ENCODE measurements around the gene DPP10. TPM values are rescaled to one million over a fixed set of nuclear protein-coding genes. Genes with fewer than 3 reads are reported as not detected.
"Not testable (repeated sequence)": the region's sequence is repeated elsewhere in the genome, so short reads cannot be mapped to it uniquely, and the experiment has no call there.

Gene DPP10
- total RNA-seq, 1 donor from 2014 or later = 1.1 TPM

DNA sequence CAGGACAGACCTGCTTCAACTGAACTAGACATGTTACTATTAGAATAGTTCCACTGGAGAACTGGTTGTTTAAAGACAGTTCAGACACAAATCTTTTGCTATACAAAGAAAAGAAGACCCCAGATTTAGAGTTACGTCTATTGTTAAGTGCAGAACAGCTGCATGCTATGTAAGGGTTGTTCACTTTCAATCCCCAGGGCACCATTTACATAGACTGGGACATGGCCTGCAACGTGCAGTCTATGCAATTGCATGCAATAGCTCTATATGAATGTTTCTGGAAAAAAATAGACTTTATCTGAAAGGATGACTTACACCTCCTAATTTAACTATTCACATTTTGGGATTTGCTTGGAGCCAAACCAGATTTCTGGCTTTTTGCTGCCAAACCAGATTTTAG is 36.1 kb upstream of the DPP10 start:
- H2AFZ ChIP-seq (ENCODE audit: low read depth, low read length) = no peak overlapping the region
- TF ChIP-seq EZH2 (IDR thresholded peaks at IDR 0.05; ENCODE audit: insufficient read depth, low read length) = no peak
- TF ChIP-seq, protein P1, sequence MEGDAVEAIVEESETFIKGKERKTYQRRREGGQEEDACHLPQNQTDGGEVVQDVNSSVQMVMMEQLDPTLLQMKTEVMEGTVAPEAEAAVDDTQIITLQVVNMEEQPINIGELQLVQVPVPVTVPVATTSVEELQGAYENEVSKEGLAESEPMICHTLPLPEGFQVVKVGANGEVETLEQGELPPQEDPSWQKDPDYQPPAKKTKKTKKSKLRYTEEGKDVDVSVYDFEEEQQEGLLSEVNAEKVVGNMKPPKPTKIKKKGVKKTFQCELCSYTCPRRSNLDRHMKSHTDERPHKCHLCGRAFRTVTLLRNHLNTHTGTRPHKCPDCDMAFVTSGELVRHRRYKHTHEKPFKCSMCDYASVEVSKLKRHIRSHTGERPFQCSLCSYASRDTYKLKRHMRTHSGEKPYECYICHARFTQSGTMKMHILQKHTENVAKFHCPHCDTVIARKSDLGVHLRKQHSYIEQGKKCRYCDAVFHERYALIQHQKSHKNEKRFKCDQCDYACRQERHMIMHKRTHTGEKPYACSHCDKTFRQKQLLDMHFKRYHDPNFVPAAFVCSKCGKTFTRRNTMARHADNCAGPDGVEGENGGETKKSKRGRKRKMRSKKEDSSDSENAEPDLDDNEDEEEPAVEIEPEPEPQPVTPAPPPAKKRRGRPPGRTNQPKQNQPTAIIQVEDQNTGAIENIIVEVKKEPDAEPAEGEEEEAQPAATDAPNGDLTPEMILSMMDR (IDR thresholded peaks at IDR 0.05; ENCODE audit: insufficient read depth, low read depth, low read length) = no peak
- no peak overlapping the region for H3K9ac ChIP-seq (ENCODE audit: low read length)
- no peaks in the 10 kb centered on the region for H3K4me1 ChIP-seq (ENCODE audit: insufficient read depth, low read length)
- no peak overlapping the region for H3K27ac ChIP-seq (ENCODE audit: low read depth, low read length)
- no peaks in the 10 kb centered on the region for H3K4me1 Mint-ChIP-seq (ENCODE audit: low read depth, unreplicated experiment)
- no peaks in the 10 kb centered on the region for H3K36me3 ChIP-seq (ENCODE audit: insufficient read depth, low read length)
- no peaks in the 10 kb centered on the region for H3K27me3 ChIP-seq (ENCODE audit: insufficient read depth, low read length)
- DNase-seq (ENCODE audit: low read depth) (no peak), FAIRE-seq (no peak)
- no peaks in the 10 kb centered on the region for H3K79me2 ChIP-seq (ENCODE audit: insufficient read depth, low read length)
- H3K36me3 Mint-ChIP-seq (ENCODE audit: low read depth, unreplicated experiment) = no peaks in the 10 kb centered on the region
- H3K9me3 ChIP-seq (ENCODE audit: insufficient read depth, low read depth, low read length) = no peaks in the 10 kb centered on the region
- peaks cover 4% of the 10 kb centered on the region for H3K9me3 Mint-ChIP-seq (ENCODE audit: unreplicated experiment)
- H3K4me3 Mint-ChIP-seq (ENCODE audit: unreplicated experiment) = no peak overlapping the region
- H3K4me2 ChIP-seq (ENCODE audit: low read length) = no peak overlapping the region
- no peak overlapping the region for H3K27ac Mint-ChIP-seq (ENCODE audit: unreplicated experiment)
- no peaks in the 10 kb centered on the region for H4K20me1 ChIP-seq (ENCODE audit: insufficient read depth, low read length)
- H3K27me3 Mint-ChIP-seq (ENCODE audit: low read depth, unreplicated experiment) = no peaks in the 10 kb centered on the region
- H3K4me3 ChIP-seq (ENCODE audit: insufficient read depth, low read depth, low read length) = no peak overlapping the region

DNA sequence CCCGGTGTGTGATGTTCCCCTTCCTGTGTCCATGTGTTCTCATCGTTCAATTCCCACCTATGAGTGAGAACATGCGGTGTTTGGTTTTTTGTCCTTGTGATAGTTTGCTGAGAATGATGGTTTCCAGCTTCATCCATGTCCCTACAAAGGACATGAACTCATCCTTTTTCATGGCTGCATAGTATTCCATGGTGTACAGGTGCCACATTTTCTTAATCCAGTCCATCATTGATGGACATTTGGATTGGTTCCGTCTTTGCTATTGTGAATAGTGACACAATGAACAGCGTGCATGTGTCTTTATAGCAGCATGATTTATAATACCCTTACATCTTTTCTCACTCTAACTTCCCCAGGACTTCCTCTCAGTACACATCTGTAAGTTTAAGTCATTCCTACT is 35.1 kb upstream of the DPP10 start:
- DNase-seq (ENCODE audit: low read depth); H3K27ac ChIP-seq (ENCODE audit: low read depth, low read length); H3K9me3 ChIP-seq (ENCODE audit: insufficient read depth, low read depth, low read length); H3K4me1 Mint-ChIP-seq (ENCODE audit: low read depth, unreplicated experiment); FAIRE-seq; H4K20me1 ChIP-seq (ENCODE audit: insufficient read depth, low read length); H2AFZ ChIP-seq (ENCODE audit: low read depth, low read length); H3K27me3 ChIP-seq (ENCODE audit: insufficient read depth, low read length); H3K36me3 ChIP-seq (ENCODE audit: insufficient read depth, low read length); H3K36me3 Mint-ChIP-seq (ENCODE audit: low read depth, unreplicated experiment); H3K79me2 ChIP-seq (ENCODE audit: insufficient read depth, low read length); H3K4me3 ChIP-seq (ENCODE audit: insufficient read depth, low read depth, low read length); H3K27me3 Mint-ChIP-seq (ENCODE audit: low read depth, unreplicated experiment); H3K9me3 Mint-ChIP-seq (ENCODE audit: unreplicated experiment); H3K4me1 ChIP-seq (ENCODE audit: insufficient read depth, low read length); H3K9ac ChIP-seq (ENCODE audit: low read length); H3K4me2 ChIP-seq (ENCODE audit: low read length); H3K4me3 Mint-ChIP-seq (ENCODE audit: unreplicated experiment); H3K27ac Mint-ChIP-seq (ENCODE audit: unreplicated experiment): not testable (repeated sequence)

DNA sequence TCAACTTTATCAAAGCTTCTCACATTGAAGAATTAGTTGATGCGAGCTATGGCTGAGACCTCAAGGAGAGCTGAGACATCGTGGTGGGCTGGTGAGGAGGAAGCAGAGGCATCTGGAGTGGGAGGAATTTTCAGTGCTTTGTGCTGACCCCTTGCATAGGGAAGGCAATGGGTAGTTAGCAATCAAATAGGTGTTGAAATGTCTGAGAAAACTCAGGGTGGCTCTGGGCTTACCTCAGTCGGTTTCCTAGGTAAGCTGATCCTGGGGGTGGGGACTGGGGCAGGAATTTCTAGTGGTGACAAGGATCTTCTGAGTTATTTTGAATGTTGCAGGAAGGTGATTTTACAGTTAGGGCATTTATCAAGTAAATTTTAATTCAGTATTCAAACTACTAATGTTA is 20.7 kb upstream of the DPP10 start:
- Histone ChIP-seq H3K9ac (ENCODE audit: low read length) (no peak overlapping the region), H3K4me3 (ENCODE audit: insufficient read depth, low read depth, low read length) (no peak overlapping the region), H4K20me1 (ENCODE audit: insufficient read depth, low read length) (no peaks in the 10 kb centered on the region), H3K4me2 (ENCODE audit: low read length) (no peak overlapping the region), H3K27ac (ENCODE audit: low read depth, low read length) (no peak overlapping the region), H3K79me2 (ENCODE audit: insufficient read depth, low read length) (no peaks in the 10 kb centered on the region), H3K4me1 (ENCODE audit: insufficient read depth, low read length) (no peaks in the 10 kb centered on the region), H2AFZ (ENCODE audit: low read depth, low read length) (no peak overlapping the region), H3K27me3 (ENCODE audit: insufficient read depth, low read length) (no peaks in the 10 kb centered on the region), H3K36me3 (ENCODE audit: insufficient read depth, low read length) (no peaks in the 10 kb centered on the region), H3K9me3 (ENCODE audit: insufficient read depth, low read depth, low read length) (peaks cover 2% of the 10 kb centered on the region)
- no peaks in the 10 kb centered on the region for H3K4me1 Mint-ChIP-seq (ENCODE audit: low read depth, unreplicated experiment)
- no peak overlapping the region for H3K27ac Mint-ChIP-seq (ENCODE audit: unreplicated experiment)
- TF ChIP-seq, protein P1 (IDR thresholded peaks at IDR 0.05; ENCODE audit: insufficient read depth, low read depth, low read length) = no peak
- no peak for TF ChIP-seq EZH2 (IDR thresholded peaks at IDR 0.05; ENCODE audit: insufficient read depth, low read length)
- peaks cover 2% of the 10 kb centered on the region for H3K27me3 Mint-ChIP-seq (ENCODE audit: low read depth, unreplicated experiment)
- no peaks in the 10 kb centered on the region for H3K36me3 Mint-ChIP-seq (ENCODE audit: low read depth, unreplicated experiment)
- FAIRE-seq (no peak), DNase-seq (ENCODE audit: low read depth) (no peak)
- H3K4me3 Mint-ChIP-seq (ENCODE audit: unreplicated experiment) = no peak overlapping the region
- H3K9me3 Mint-ChIP-seq (ENCODE audit: unreplicated experiment) = no peaks in the 10 kb centered on the region
